Tibial nerve (tissue), 4 donors: ENCODE data around the gene PRR16. TPM values are rescaled to one million over a fixed set of nuclear protein-coding genes. Genes with fewer than 3 reads are reported as not detected.

Experiments
- DNase-seq, 2 donors: peaks; one replicate each; pipeline ENCODE4 v3.0.0-alpha.2; 2019; ENCODE audit warnings: low spot score in 2 of 2
- H3K27ac ChIP-seq, 4 donors: fragments of 200-600 bp; sonication (generic) in 3 of 4; one replicate each; pipeline ENCODE4 v1.5.1; 2017 to 2019; ENCODE audit warnings: mild to moderate bottlenecking in 1 of 4
- H3K27me3 ChIP-seq, 2 donors: fragments of 200-600 bp; sonication (generic) in 1 of 2; one replicate each; pipeline versions ENCODE4 v1.5.1 to v1.6.0; 2017 to 2019
- H3K36me3 ChIP-seq, 3 donors: fragments of 200-600 bp; sonication (generic); one replicate each; pipeline ENCODE4 v1.5.1; 2018 to 2019
- H3K4me1 ChIP-seq, 4 donors: fragments of 200-600 bp; sonication (generic) in 3 of 4; one replicate each; pipeline ENCODE4 v1.5.1; 2017 to 2019
- H3K4me3 ChIP-seq, 4 donors: fragments of 200-600 bp; sonication (generic) in 3 of 4; one replicate each; pipeline ENCODE4 v1.5.1; 2017 to 2019; ENCODE audit warnings: mild to moderate bottlenecking in 1 of 4, moderate library complexity in 1 of 4
- H3K9me3 ChIP-seq, 4 donors: fragments of 200-600 bp; sonication (generic) in 3 of 4; one replicate each; pipeline ENCODE4 v1.5.1; 2017 to 2019
- CTCF ChIP-seq, 5 experiments: fragments of 200-600 bp in 3 of 5; fragments of 450-650 bp in 2 of 5; sonication (generic) in 3 of 5; IDR thresholded peaks; one replicate each; pipeline ENCODE4 v1.5.1; 2016 to 2019; ENCODE audit warnings: antibody characterized with exemption in 5 of 5, mild to moderate bottlenecking in 3 of 5, moderate library complexity in 2 of 5
- EP300 ChIP-seq, 2 donors: sonication (generic); formaldehyde crosslinking; IDR thresholded peaks; one replicate each; pipeline ENCODE4 v1.6.1; 2017; ENCODE audit warnings: antibody characterized with exemption in 2 of 2, mild to moderate bottlenecking in 1 of 2
- POLR2A ChIP-seq, 2 donors: fragments of 450-650 bp; IDR thresholded peaks; one replicate each; pipeline ENCODE4 v1.6.1; 2017; ENCODE audit warnings: antibody characterized with exemption in 2 of 2, mild to moderate bottlenecking in 2 of 2, moderate library complexity in 2 of 2
- WGBS, 2 donors: methylation state at CpG; one replicate each; pipeline ENCODE4 v1.1.5; 2018; 5-methylcytosine and 5-hydroxymethylcytosine counted together
- total RNA-seq, 4 donors: library from RNA; depleted of rRNA; stranded (reverse); fragments of >200 nt; gene quantifications; one replicate each; pipeline ENCODE4 v1.1.0, GENCODE V29; 2016

Gene PRR16
- total RNA-seq, 4 donors from 2014 or later: 2.1 to 5.1 (median 2.5) TPM; not detected in 1

DNA sequence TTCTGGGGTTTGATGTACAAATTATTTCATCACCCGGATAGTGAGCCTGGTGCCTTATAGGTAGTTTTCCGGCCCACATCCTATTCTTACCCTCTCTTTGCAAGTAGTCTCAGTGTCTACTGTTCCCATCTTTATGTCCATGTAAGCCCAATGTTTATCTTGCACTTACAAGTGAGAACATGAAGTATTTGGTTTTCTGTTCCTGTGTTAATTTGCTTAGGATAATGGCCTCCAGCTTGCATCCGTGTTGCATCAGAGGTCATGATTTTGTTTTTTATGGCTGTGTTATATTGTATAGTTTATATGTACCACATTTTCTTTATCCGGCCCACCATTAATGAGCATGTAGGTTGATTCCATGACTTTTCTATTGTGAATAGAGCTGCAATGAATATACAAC, 136.5 kb downstream of the PRR16 start:
- TF ChIP-seq POLR2A (IDR thresholded peaks at IDR 0.05) (no peak), CTCF (IDR thresholded peaks at IDR 0.05) (no peak), EP300 (IDR thresholded peaks at IDR 0.05) (no peak)
- no peak for DNase-seq

DNA sequence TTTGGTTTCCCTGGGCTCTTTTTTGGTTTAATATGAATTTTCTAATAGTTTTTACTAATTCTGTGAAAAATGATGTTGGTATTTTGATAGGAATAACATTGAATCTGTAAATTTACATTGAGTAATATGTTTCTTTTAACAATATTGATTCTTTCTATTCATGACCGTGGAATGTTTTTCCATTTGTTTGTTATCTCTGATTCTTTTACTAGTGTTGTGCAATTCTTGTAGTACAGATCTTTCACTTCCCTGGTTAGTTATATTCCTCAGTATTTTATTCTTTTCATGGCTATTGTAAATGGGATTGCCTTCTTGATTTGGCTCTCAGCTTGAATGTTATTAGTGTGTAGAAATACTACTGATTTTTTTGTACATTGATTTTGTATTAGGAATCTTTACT, 137.9 kb downstream of the PRR16 start:
- WGBS, 2 donors: 93 to 95% methylated on average over 1 of the region's 1 CpG
- DNase-seq: no peak
- Histone ChIP-seq H3K27me3 (no peaks in the 10 kb centered on the region), H3K9me3 (peaks cover 0 to 6% (median 1%) of the 10 kb centered on the region in 4 donors), H3K27ac (no peak overlapping the region), H3K4me3 (no peak overlapping the region), H3K36me3 (no peaks in the 10 kb centered on the region), H3K4me1 (no peaks in the 10 kb centered on the region)
- no peak for TF ChIP-seq CTCF (IDR thresholded peaks at IDR 0.05)
- no peak for TF ChIP-seq EP300 (IDR thresholded peaks at IDR 0.05)
- TF ChIP-seq POLR2A (IDR thresholded peaks at IDR 0.05): no peak

More for the DNA sequence above, 136.5 kb downstream of the PRR16 start:
- 93 to 95% methylated on average over 4 of the region's 4 CpGs for WGBS, 2 donors
- no peaks in the 10 kb centered on the region for H3K36me3 ChIP-seq
- H3K4me1 ChIP-seq: no peaks in the 10 kb centered on the region
- peaks cover 0 to 6% (median 1%) of the 10 kb centered on the region in 4 donors for H3K9me3 ChIP-seq
- no peak overlapping the region for H3K4me3 ChIP-seq
- H3K27me3 ChIP-seq: no peaks in the 10 kb centered on the region
- no peak overlapping the region for H3K27ac ChIP-seq

- TF ChIP-seq POLR2A (IDR thresholded peaks at IDR 0.05) (no peak), CTCF (IDR thresholded peaks at IDR 0.05) (no peak), EP300 (IDR thresholded peaks at IDR 0.05) (no peak)
- no peak overlapping the region for H3K27ac ChIP-seq
Observed at GRCh38 chr5:120604884-120605283, 140.8 kb downstream of the PRR16 start.

GRCh38 chr5:120605325-120606079, 141.4 kb downstream of the PRR16 start:
- Histone ChIP-seq H3K36me3 (no peaks in the 10 kb centered on the region), H3K4me1 (no peaks in the 10 kb centered on the region), H3K4me3 (no peak overlapping the region), H3K27me3 (no peaks in the 10 kb centered on the region), H3K27ac (no peak overlapping the region), H3K9me3 (peaks cover 0 to 6% (median 1%) of the 10 kb centered on the region in 4 donors)
- 83 to 89% methylated on average over 1 of the region's 1 CpG for WGBS, 2 donors
- TF ChIP-seq EP300 (IDR thresholded peaks at IDR 0.05) (no peak), CTCF (IDR thresholded peaks at IDR 0.05) (no peak), POLR2A (IDR thresholded peaks at IDR 0.05) (no peak)
- no peak for DNase-seq

More at GRCh38 chr5:120604884-120605283, 140.8 kb downstream of the PRR16 start:
- Histone ChIP-seq H3K36me3 (no peaks in the 10 kb centered on the region), H3K27me3 (no peaks in the 10 kb centered on the region), H3K4me3 (no peak overlapping the region), H3K4me1 (no peaks in the 10 kb centered on the region), H3K9me3 (peaks cover 0 to 6% (median 1%) of the 10 kb centered on the region in 4 donors)
- DNase-seq: no peak
- WGBS, 2 donors: 83 to 92% methylated on average over 2 of the region's 2 CpGs

DNA sequence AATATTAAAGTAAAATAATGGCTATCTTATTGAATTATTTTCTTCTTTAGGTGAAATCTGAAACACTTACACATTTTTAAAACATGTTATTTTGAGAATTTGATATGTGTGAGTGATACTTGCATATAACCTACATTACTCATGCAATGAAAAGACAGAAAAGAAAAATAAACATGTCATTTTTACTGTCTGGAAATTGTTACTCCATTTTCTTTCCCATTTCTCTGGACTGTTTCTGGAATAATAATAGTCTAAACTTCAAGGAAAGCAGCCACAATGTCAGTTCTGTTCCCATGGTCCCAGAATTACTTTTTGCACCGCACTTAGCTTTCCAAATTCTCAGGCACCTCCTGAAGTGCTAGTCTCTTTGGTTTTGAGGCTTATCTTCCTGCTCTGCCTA, 145.5 kb downstream of the PRR16 start:
- no peak overlapping the region for H3K4me3 ChIP-seq
- no peak for DNase-seq
- peaks cover 0 to 9% (median 0%) of the 10 kb centered on the region in 4 donors for H3K4me1 ChIP-seq
- WGBS, 2 donors: 95 to 97% methylated on average over 1 of the region's 1 CpG
- no peak overlapping the region for H3K27ac ChIP-seq
- no peaks in the 10 kb centered on the region for H3K36me3 ChIP-seq
- TF ChIP-seq CTCF (IDR thresholded peaks at IDR 0.05) (no peak), POLR2A (IDR thresholded peaks at IDR 0.05) (no peak), EP300 (IDR thresholded peaks at IDR 0.05) (no peak)
- H3K27me3 ChIP-seq: no peaks in the 10 kb centered on the region
- H3K9me3 ChIP-seq: no peaks in the 10 kb centered on the region
